Psoas muscle (tissue), 8 donors: Measurements from ENCODE around the gene FSD1L. TPM values are rescaled to one million over a fixed set of nuclear protein-coding genes. Genes with fewer than 3 reads are reported as not detected.

Experiments used
- ATAC-seq, 4 donors: fragments of 200-7000 bp; cut with Tn5 transposase; one replicate each; pipeline ENCODE4 v1.9.1; 2020; ENCODE audit warnings: moderate library complexity in 3 of 4, mild to moderate bottlenecking in 2 of 4
- DNase-seq, 2 donors: peaks; one replicate each; pipeline ENCODE4 v3.0.0-alpha.2; 2020
- H3K27ac ChIP-seq: fragments of 200-600 bp; one replicate; pipeline ENCODE4 v1.8.0; 2022
- H3K27me3 ChIP-seq, 3 donors: fragments of 200-600 bp in 1 of 3; one replicate each; pipeline versions ENCODE4 v1.6.1 to v1.8.0; 2013 to 2022; ENCODE audit warnings: low read length in 2 of 3, mild to moderate bottlenecking in 2 of 3, moderate library complexity in 1 of 3; ENCODE audit not compliant: insufficient read depth in 3 of 3
- H3K36me3 ChIP-seq, 2 donors: fragments of 200-600 bp in 1 of 2; one replicate each; pipeline versions ENCODE4 v1.6.1 to v1.8.0; 2013 to 2022; ENCODE audit warnings: low read depth in 1 of 2, mild to moderate bottlenecking in 1 of 2, moderate library complexity in 1 of 2; ENCODE audit not compliant: insufficient read depth in 1 of 2
- H3K4me1 ChIP-seq: fragments of 200-600 bp; one replicate; pipeline ENCODE4 v1.8.0; 2022
- H3K4me3 ChIP-seq: fragments of 200-600 bp; one replicate; pipeline ENCODE4 v1.8.0; 2022; ENCODE audit warnings: mild to moderate bottlenecking
- H3K9me3 ChIP-seq: fragments of 200-600 bp; one replicate; pipeline ENCODE4 v1.8.0; 2022
- CTCF ChIP-seq: fragments of 200-600 bp; IDR thresholded peaks from one replicate; pipeline ENCODE4 v1.8.0; 2022; ENCODE audit warnings: antibody characterized with exemption
- WGBS, 3 donors: extraction: QIAGEN DNeasy Blood & Tissue Kit; methylation state at CpG; one replicate each; pipeline versions ENCODE4 v1.1.6 to v1.1.7; 2013; 5-methylcytosine and 5-hydroxymethylcytosine counted together
- intact Hi-C, 2 donors: fragments of 100-400 bp; cut with DNase I; formaldehyde crosslinking; loops; one replicate each; pipeline versions ENCODE4 v1.11.0 to v1.14.2; 2022
- polyA plus RNA-seq, 3 donors: library from polyadenylated mRNA; stranded (reverse); fragments of 200-250 nt; gene quantifications; one replicate each; pipeline ENCODE4 v1.2.3, GENCODE V29; 2013
- total RNA-seq, 4 donors: library from RNA; stranded (reverse); fragmentation: NEBNext Ultra II Directional in 2 of 4; extraction: Animal tissue kit (Norgen Biotek cat#: 25700) in 2 of 4; gene quantifications; one replicate each; pipeline versions ENCODE4 v1.2.1 to v1.2.4, GENCODE V29; 2021 to 2023
- donor health status: healthy with polysubstance abuse.
- donor health status: DM: no; HTN: no; CAD: no; lungs with moderate emphysema.
- donor health status: Bipolar disorder and iron deficiency.
- donor health status: healthy.
- donor health status: DM: yes; HTN: yes; CAD: no.
- donor health status: DM: no; HTN: no; CAD: no.
- donor health status: DM: no; HTN: no; CAD: no.
- donor health status: DM: yes; HTN: yes; CAD: no.

FSD1L gene
- total and polyA plus RNA-seq, 7 donors: 5.0 to 28.6 (median 17.0) TPM

GRCh38 chr9:105415662-105415980, 32.2 kb upstream of the FSD1L start:
- no peak overlapping the region for H3K4me3 ChIP-seq
- no peak for TF ChIP-seq CTCF
- no peaks in the 10 kb centered on the region for H3K36me3 ChIP-seq
- WGBS, 3 donors: 81 to 84% (median 83%) methylated on average over 8 of the region's 8 CpGs
- H3K27ac ChIP-seq: no peak overlapping the region
- H3K9me3 ChIP-seq: peaks cover 8% of the 10 kb centered on the region
- H3K4me1 ChIP-seq: no peaks in the 10 kb centered on the region
- DNase-seq (no peak), ATAC-seq (no peak)
- H3K27me3 ChIP-seq: no peaks in the 10 kb centered on the region
- intact Hi-C loops: loop anchor here (5.0 to 10.0 kb wide), 5 partner anchors 231 to 621 kb away; no protein-coding TSS in a partner anchor

GRCh38 chr9:105416840-105417239, 31.0 kb upstream of the FSD1L start:
- Histone ChIP-seq H3K27ac (no peak overlapping the region), H3K36me3 (no peaks in the 10 kb centered on the region), H3K4me1 (no peaks in the 10 kb centered on the region), H3K9me3 (peaks cover under 1% of the 10 kb centered on the region), H3K27me3 (no peaks in the 10 kb centered on the region), H3K4me3 (no peak overlapping the region)
- no peak for DNase-seq
- no peak for TF ChIP-seq CTCF
- intact Hi-C loops: loop anchor here (5.0 to 10.0 kb wide), 5 partner anchors 232 to 622 kb away; no protein-coding TSS in a partner anchor
- WGBS, 3 donors: 75 to 89% (median 81%) methylated on average over 1 of the region's 1 CpG
- ATAC-seq: no peak

DNA sequence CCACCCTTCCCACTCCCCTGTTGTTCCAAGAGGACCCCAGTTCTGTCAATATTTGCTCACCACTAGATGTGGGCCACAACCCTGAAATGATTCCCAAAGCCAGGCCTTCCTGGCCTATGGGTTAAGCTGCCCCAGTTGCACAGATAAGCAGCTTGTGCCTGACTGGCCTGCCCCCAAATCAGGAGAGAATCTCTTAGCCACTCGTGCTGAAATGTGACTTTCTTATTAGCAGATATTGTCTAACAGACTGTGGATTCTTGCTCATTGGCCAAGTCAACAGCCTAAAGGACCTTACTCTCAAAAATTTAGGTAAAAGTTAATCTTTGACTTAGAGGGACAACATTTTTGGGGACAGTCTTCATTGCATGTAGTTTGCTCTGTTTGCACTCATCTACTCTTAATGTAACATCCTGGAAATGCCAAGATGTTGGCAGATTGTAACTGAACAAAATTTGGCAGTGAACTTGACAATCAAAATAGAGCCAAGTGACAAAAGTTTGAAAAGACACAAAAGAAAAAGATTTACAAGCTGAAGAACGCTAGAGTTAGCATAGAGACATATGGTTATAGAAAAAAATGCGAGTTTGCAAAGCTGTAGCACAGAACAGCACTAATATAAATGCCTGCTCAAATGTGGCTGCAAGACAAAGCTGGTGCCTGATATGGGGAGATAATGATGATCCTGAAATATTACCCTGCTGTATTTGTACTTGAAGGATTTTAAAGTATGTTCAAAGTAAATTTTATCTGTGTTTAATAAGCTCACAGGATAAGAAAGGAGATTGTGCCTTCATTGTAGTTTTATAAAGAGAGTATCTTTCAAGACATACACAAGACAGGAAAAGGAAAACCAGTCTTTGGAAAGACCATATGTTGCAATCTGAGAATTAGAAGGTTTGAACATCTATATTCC, 29.0 kb upstream of the FSD1L start:
- DNase-seq: no peak
- Histone ChIP-seq H3K9me3 (no peaks in the 10 kb centered on the region), H3K4me3 (no peak overlapping the region), H3K27me3 (no peaks in the 10 kb centered on the region), H3K27ac (no peak overlapping the region), H3K36me3 (no peaks in the 10 kb centered on the region), H3K4me1 (no peaks in the 10 kb centered on the region)
- TF ChIP-seq CTCF: no peak
- no peak for ATAC-seq
- intact Hi-C loops: loop anchor here (5.0 to 10.0 kb wide), 5 partner anchors 234 to 624 kb away; no protein-coding TSS in a partner anchor
- 68 to 79% (median 77%) methylated on average over 3 of the region's 3 CpGs for WGBS, 3 donors

DNA sequence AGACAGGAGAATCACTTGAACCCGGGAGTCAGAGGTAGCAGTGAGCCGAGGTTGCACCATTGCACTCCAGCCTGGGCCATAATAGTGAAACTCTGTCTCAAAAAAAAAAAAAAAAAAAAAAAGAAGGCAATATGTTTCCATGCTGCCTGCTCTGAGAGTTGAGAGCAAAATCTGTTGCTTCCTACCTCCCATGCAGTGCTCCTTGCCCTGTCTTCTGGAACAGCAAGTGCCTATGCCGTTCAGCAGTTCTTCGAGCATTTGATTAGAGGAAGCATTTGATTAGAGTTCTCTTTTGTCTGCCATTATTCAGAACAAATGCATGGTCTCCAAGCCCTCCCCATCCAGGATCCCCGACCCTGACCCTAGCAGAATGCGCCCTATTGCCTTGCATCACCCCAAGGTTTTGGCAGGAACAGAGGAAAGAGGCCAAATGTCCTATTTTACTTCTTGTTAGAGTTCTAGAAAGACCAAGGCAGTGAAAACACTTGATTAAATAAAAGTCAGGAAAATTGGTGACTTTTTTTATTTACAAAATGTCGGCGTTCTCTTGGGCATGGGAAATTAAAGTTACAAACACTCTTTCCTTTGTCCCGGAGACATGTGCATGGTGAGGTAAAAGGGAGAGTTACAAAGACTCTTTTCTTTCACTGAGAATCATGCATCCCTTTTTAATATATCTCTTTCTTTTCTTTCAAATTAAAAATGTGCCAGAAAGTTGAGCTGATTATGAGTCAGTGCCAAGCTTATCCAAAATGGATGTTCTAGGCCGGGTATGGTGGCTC, 27.8 kb upstream of the FSD1L start:
- Histone ChIP-seq H3K27ac (no peak overlapping the region), H3K36me3 (no peaks in the 10 kb centered on the region), H3K27me3 (no peaks in the 10 kb centered on the region), H3K4me3 (no peak overlapping the region), H3K9me3 (no peaks in the 10 kb centered on the region), H3K4me1 (no peaks in the 10 kb centered on the region)
- ATAC-seq (no peak), DNase-seq (no peak)
- intact Hi-C loops: loop anchor here (5.0 to 10.0 kb wide), 5 partner anchors 235 to 625 kb away; no protein-coding TSS in a partner anchor
- whole genome bisulfite sequencing, 3 donors: 87 to 91% (median 87%) methylated on average over 10 of the region's 10 CpGs
- TF ChIP-seq CTCF: no peak
